Neural progenitor cell (in vitro differentiated cells): ENCODE results near the gene QSOX1. TPM values are rescaled to one million over a fixed set of nuclear protein-coding genes. Genes with fewer than 3 reads are reported as not detected.
A peak's percentile ranks its signal among the peaks of the same experiment; 100 is the strongest.

Experiments used
- DNase-seq: peaks from one replicate; pipeline ENCODE4 v3.0.0-alpha.2; 2016; ENCODE audit warnings: low spot score
- H2AFZ ChIP-seq: fragments of 200-600 bp; sonication (generic); replicated peaks from 2 replicates; pipeline ENCODE4 v1.6.1; 2016; ENCODE audit warnings: antibody characterized with exemption
- H3F3A ChIP-seq: fragments of 200-600 bp; sonication (generic); 2 replicates; pipeline ENCODE4 v1.6.1; 2016; ENCODE audit warnings: antibody characterized with exemption, low read depth
- H3K27ac ChIP-seq: fragments of 200-600 bp; sonication (generic); 2 replicates; pipeline ENCODE4 v1.5.1; 2016; ENCODE audit warnings: mild to moderate bottlenecking
- H3K27me3 ChIP-seq: fragments of 200-600 bp; sonication (generic); 2 replicates; pipeline ENCODE4 v1.6.1; 2016; ENCODE audit warnings: mild to moderate bottlenecking, moderate library complexity
- H3K36me3 ChIP-seq: fragments of 200-600 bp; sonication (generic); 2 replicates; pipeline ENCODE4 v1.5.1; 2016
- H3K4me1 ChIP-seq: fragments of 200-600 bp; sonication (generic); 2 replicates; pipeline ENCODE4 v1.6.1; 2016; ENCODE audit warnings: mixed run types
- H3K4me2 ChIP-seq: fragments of 200-600 bp; sonication (generic); 2 replicates; pipeline ENCODE4 v1.6.1; 2016
- H3K4me3 ChIP-seq: fragments of 200-600 bp; sonication (generic); 2 replicates; pipeline ENCODE4 v1.5.1; 2016
- H3K79me2 ChIP-seq: fragments of 200-600 bp; sonication (generic); 2 replicates; pipeline ENCODE4 v1.6.1; 2016; ENCODE audit warnings: low read depth
- H3K9ac ChIP-seq: fragments of 200-600 bp; sonication (generic); 2 replicates; pipeline ENCODE4 v1.6.1; 2016
- H3K9me3 ChIP-seq: fragments of 200-600 bp; sonication (generic); 2 replicates; pipeline ENCODE4 v1.5.1; 2016; ENCODE audit warnings: low read depth
- H4K20me1 ChIP-seq: fragments of 200-600 bp; sonication (generic); 2 replicates; pipeline ENCODE4 v1.6.1; 2016; ENCODE audit warnings: low read depth
- H3K27ac Mint-ChIP-seq: 3 replicates; pipeline ENCODE4 v1.8.0; 2021; ENCODE audit warnings: mixed read lengths
- H3K27me3 Mint-ChIP-seq: 2 replicates; pipeline ENCODE4 v1.8.0; 2022; ENCODE audit warnings: low read depth, mild to moderate bottlenecking, inconsistent platforms, moderate library complexity, mixed read lengths; ENCODE audit not compliant: insufficient read depth
- H3K36me3 Mint-ChIP-seq: 3 replicates; pipeline ENCODE4 v1.8.0; 2021; ENCODE audit warnings: mixed read lengths
- H3K4me1 Mint-ChIP-seq: 3 replicates; pipeline ENCODE4 v1.8.0; 2021; ENCODE audit warnings: mixed read lengths
- H3K4me3 Mint-ChIP-seq: 3 replicates; pipeline ENCODE4 v1.8.0; 2021; ENCODE audit warnings: mild to moderate bottlenecking, moderate library complexity, mixed read lengths
- H3K9me3 Mint-ChIP-seq: 3 replicates; pipeline ENCODE4 v1.8.0; 2020; ENCODE audit warnings: mixed read lengths
- CTCF ChIP-seq: fragments of 200-600 bp; sonication (generic); IDR thresholded peaks from 2 replicates; pipeline ENCODE4 v1.5.1; 2017; ENCODE audit warnings: antibody characterized with exemption, mild to moderate bottlenecking
- EZH2 ChIP-seq: fragments of 200-600 bp; sonication (generic); IDR thresholded peaks from 2 replicates; pipeline ENCODE4 v1.6.1; 2017; ENCODE audit warnings: antibody characterized with exemption, mild to moderate bottlenecking, moderate library complexity
- EZH2phosphoT487 ChIP-seq: fragments of 200-600 bp; sonication (generic); IDR thresholded peaks from 2 replicates; pipeline ENCODE4 v1.6.1; 2017; ENCODE audit warnings: antibody characterized with exemption
- total RNA-seq: library from RNA; depleted of rRNA; stranded (reverse); fragments of >200 nt; gene quantifications from 2 replicates; pipeline ENCODE4 v1.2.3, GENCODE V29; 2015; ENCODE audit warnings: low replicate concordance

QSOX1 gene
- total RNA-seq, 1 donor from 2014 or later = 13.6 TPM

GRCh38 chr1:180175806-180176205 lies 21.1 kb downstream of the QSOX1 start:
- no peaks in the 10 kb centered on the region for H3K9me3 Mint-ChIP-seq
- Histone ChIP-seq H3K27me3 (no peaks in the 10 kb centered on the region), H4K20me1 (no peaks in the 10 kb centered on the region), H3K27ac (no peak overlapping the region), H3K79me2 (no peaks in the 10 kb centered on the region), H3K36me3 (no peaks in the 10 kb centered on the region), H3K4me1 (no peaks in the 10 kb centered on the region), H3K4me3 (no peak overlapping the region), H2AFZ (no peak overlapping the region), H3F3A (peaks cover 3% of the 10 kb centered on the region), H3K4me2 (no peak overlapping the region), H3K9ac (no peak overlapping the region), H3K9me3 (no peaks in the 10 kb centered on the region)
- H3K4me3 Mint-ChIP-seq = no peak overlapping the region
- peaks cover 10% of the 10 kb centered on the region for H3K27me3 Mint-ChIP-seq
- H3K4me1 Mint-ChIP-seq = no peaks in the 10 kb centered on the region
- no peaks in the 10 kb centered on the region for H3K36me3 Mint-ChIP-seq
- no peak for TF ChIP-seq CTCF
- TF ChIP-seq EZH2 = no peak
- no peak for TF ChIP-seq EZH2phosphoT487
- no peak overlapping the region for H3K27ac Mint-ChIP-seq
- DNase-seq = no peak

- H3F3A ChIP-seq = peaks cover 3% of the 10 kb centered on the region
- no peaks in the 10 kb centered on the region for H3K9me3 ChIP-seq
- H3K4me1 Mint-ChIP-seq = no peaks in the 10 kb centered on the region
- no peak overlapping the region for H3K9ac ChIP-seq
- no peaks in the 10 kb centered on the region for H3K79me2 ChIP-seq
- TF ChIP-seq EZH2phosphoT487 (no peak), CTCF (no peak), EZH2 (no peak)
- H3K36me3 Mint-ChIP-seq = no peaks in the 10 kb centered on the region
- H4K20me1 ChIP-seq = no peaks in the 10 kb centered on the region
- no peaks in the 10 kb centered on the region for H3K4me1 ChIP-seq
- no peak overlapping the region for H2AFZ ChIP-seq
- H3K4me2 ChIP-seq = no peak overlapping the region
- peaks cover 7% of the 10 kb centered on the region for H3K27me3 Mint-ChIP-seq
- H3K36me3 ChIP-seq = no peaks in the 10 kb centered on the region
- no peak overlapping the region for H3K27ac ChIP-seq
- H3K9me3 Mint-ChIP-seq = no peaks in the 10 kb centered on the region
- H3K27ac Mint-ChIP-seq = peak overlapping the region; percentile 1
- H3K4me3 Mint-ChIP-seq = no peak overlapping the region
- no peaks in the 10 kb centered on the region for H3K27me3 ChIP-seq
- H3K4me3 ChIP-seq = no peak overlapping the region
- no peak for DNase-seq
These were observed 22.3 kb downstream of the QSOX1 start for GRCh38 chr1:180176965-180177364.

GRCh38 chr1:180177931-180178330 lies 23.3 kb downstream of the QSOX1 start:
- Mint-ChIP-seq H3K36me3 (peaks cover 2% of the 10 kb centered on the region), H3K9me3 (no peaks in the 10 kb centered on the region), H3K27ac (no peak overlapping the region), H3K4me1 (no peaks in the 10 kb centered on the region), H3K4me3 (no peak overlapping the region), H3K27me3 (peaks cover 7% of the 10 kb centered on the region)
- DNase-seq = no peak
- Histone ChIP-seq H3K4me3 (no peak overlapping the region), H3K79me2 (no peaks in the 10 kb centered on the region), H3K27ac (no peak overlapping the region), H2AFZ (no peak overlapping the region), H3K36me3 (no peaks in the 10 kb centered on the region), H3K9ac (no peak overlapping the region), H3K4me1 (no peaks in the 10 kb centered on the region), H4K20me1 (no peaks in the 10 kb centered on the region), H3K27me3 (no peaks in the 10 kb centered on the region), H3K9me3 (no peaks in the 10 kb centered on the region), H3F3A (peaks cover 3% of the 10 kb centered on the region), H3K4me2 (no peak overlapping the region)
- no peak for TF ChIP-seq EZH2phosphoT487
- no peak for TF ChIP-seq EZH2
- TF ChIP-seq CTCF = no peak
